Common myeloid progenitor, CD34-positive (primary cell): Measurements from ENCODE around the gene CAPN7.
A peak's percentile ranks its signal among the peaks of the same experiment; 100 is the strongest.

Experiments
- CTCF ChIA-PET: fragments of 350-600 bp; sonication (Branson Sonifier 250); formaldehyde crosslinking; loops from one replicate; lab custom pipeline; 2021; ENCODE audit warnings: antibody characterized with exemption; lab: Charles Lee
- POLR2A ChIA-PET: fragments of 350-600 bp; sonication (Branson Sonifier 250); formaldehyde crosslinking; loops from one replicate; lab custom pipeline; 2021; ENCODE audit warnings: antibody characterized with exemption; lab: Charles Lee
- DNase-seq, 3 donors: peaks; one replicate each; pipeline versions ENCODE4 v3.0.0 to v3.0.0-alpha.2; 2013
- H3K27ac ChIP-seq, 2 experiments: 1 replicate in 1 of 2; 2 replicates in 1 of 2; pipeline ENCODE4 v1.7.0; 2013; ENCODE audit warnings: inconsistent platforms in 2 of 2, low read length in 2 of 2, mild to moderate bottlenecking in 2 of 2, low read depth in 1 of 2, moderate library complexity in 1 of 2; ENCODE audit not compliant: severe bottlenecking in 2 of 2, insufficient read depth in 1 of 2, poor library complexity in 1 of 2
- H3K27me3 ChIP-seq, 5 experiments: replicated peaks in 2 of 5; 1 replicate in 3 of 5; 2 replicates in 2 of 5; pipeline versions ENCODE4 v1.6.1 to v1.7.0; 2013; ENCODE audit warnings: low read length in 4 of 5, mild to moderate bottlenecking in 2 of 5, moderate library complexity in 2 of 5, inconsistent platforms in 1 of 5; ENCODE audit not compliant: insufficient read depth in 5 of 5, control insufficient read depth in 4 of 5
- H3K36me3 ChIP-seq, 4 experiments: 1 replicate in 2 of 4; 2 replicates in 2 of 4; pipeline versions ENCODE4 v1.6.1 to v1.7.0; 2013; ENCODE audit warnings: low read length in 3 of 4, control low read depth in 1 of 4, mild to moderate bottlenecking in 1 of 4; ENCODE audit not compliant: control insufficient read depth in 4 of 4, insufficient read depth in 4 of 4
- H3K4me1 ChIP-seq, 4 experiments: 1 replicate in 3 of 4; 2 replicates in 1 of 4; pipeline versions ENCODE4 v1.6.1 to v1.7.1; 2013; ENCODE audit warnings: low read length in 3 of 4, mild to moderate bottlenecking in 3 of 4, control low read depth in 1 of 4, inconsistent platforms in 1 of 4, moderate library complexity in 1 of 4; ENCODE audit not compliant: control insufficient read depth in 4 of 4, insufficient read depth in 4 of 4; ENCODE audit errors: control extremely low read depth in 1 of 4
- H3K4me3 ChIP-seq, 7 experiments: 1 replicate in 4 of 7; 2 replicates in 3 of 7; pipeline versions ENCODE4 v1.5.1 to v1.7.0; 2013; ENCODE audit warnings: mild to moderate bottlenecking in 7 of 7, low read length in 6 of 7, moderate library complexity in 6 of 7, inconsistent platforms in 2 of 7, low read depth in 2 of 7, control low read depth in 1 of 7; ENCODE audit not compliant: insufficient read depth in 4 of 7, control insufficient read depth in 1 of 7; ENCODE audit errors: extremely low read depth in 1 of 7
- H3K9me3 ChIP-seq, 5 experiments: 1 replicate in 4 of 5; 2 replicates in 1 of 5; pipeline versions ENCODE4 v1.6.1 to v1.7.1; 2013; ENCODE audit warnings: low read length in 4 of 5, mild to moderate bottlenecking in 2 of 5, inconsistent platforms in 1 of 5, low read depth in 1 of 5, moderate library complexity in 1 of 5; ENCODE audit not compliant: control insufficient read depth in 4 of 5, insufficient read depth in 2 of 5; ENCODE audit errors: control extremely low read depth in 1 of 5
- WGBS: methylation state at CpG from one replicate; pipeline ENCODE4 v1.1.5; 2013; ENCODE audit not compliant: insufficient coverage; 5-methylcytosine and 5-hydroxymethylcytosine counted together

CAPN7 gene

DNA sequence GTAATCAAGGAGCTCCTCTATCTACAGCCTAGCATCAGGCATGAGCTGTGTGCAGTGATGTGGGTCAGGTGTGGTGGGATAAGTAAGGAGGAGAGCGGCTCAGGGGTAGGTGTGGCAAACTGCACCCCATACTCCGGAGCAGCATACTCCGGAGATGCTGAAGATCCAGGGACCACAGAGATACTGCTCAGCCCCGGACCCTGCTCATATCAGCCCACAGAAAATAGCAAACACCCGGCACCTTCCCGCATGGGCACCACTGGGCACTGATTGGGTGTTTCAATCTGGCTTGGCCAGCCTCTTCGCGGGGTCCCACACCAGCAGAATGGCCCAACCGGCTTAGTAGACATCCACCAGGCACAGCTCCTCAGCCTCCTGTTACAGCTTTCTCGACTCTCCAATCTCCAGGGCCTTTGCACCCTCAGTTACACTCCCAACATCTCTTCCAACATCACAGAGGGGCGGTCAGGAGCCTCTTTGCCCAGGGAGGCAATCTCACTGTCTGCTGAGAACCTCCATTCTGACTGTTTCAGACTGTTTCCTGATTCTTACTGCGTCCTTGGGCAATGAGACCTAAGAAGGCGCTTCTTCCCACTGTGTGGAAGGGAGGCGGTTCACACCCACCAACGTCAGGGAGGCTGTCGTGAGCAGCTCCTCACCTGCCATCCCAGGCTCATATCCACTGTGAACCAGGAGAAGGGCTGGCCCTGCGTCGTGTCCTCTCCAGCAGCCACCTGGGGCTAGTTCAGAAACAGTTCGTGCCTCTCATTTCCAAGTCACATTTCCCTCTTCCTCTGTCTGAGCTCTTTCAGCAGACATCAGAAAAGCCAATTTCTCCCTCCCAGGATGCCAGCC, 59.8 kb downstream of the CAPN7 start:
- DNase-seq: no peak
- CTCF ChIA-PET: interaction anchor here (0.5 to 10.4 kb wide), 19 partner anchors 13 to 294 kb away, joined by 3 to 146 read pairs (median 4); partner anchors contain the start of gene SH3BP5
- WGBS: 93% methylated on average over 15 of the region's 19 CpGs
- Histone ChIP-seq H3K36me3 (peaks cover 0 to 49% (median 0%) of the 10 kb centered on the region in 4 experiments), H3K27ac (no peak overlapping the region), H3K9me3 (no peaks in the 10 kb centered on the region), H3K27me3 (no peaks in the 10 kb centered on the region), H3K4me1 (peaks cover 0 to 39% (median 24%) of the 10 kb centered on the region in 4 experiments), H3K4me3 (no peak overlapping the region)
- POLR2A ChIA-PET: no interaction called here

DNA sequence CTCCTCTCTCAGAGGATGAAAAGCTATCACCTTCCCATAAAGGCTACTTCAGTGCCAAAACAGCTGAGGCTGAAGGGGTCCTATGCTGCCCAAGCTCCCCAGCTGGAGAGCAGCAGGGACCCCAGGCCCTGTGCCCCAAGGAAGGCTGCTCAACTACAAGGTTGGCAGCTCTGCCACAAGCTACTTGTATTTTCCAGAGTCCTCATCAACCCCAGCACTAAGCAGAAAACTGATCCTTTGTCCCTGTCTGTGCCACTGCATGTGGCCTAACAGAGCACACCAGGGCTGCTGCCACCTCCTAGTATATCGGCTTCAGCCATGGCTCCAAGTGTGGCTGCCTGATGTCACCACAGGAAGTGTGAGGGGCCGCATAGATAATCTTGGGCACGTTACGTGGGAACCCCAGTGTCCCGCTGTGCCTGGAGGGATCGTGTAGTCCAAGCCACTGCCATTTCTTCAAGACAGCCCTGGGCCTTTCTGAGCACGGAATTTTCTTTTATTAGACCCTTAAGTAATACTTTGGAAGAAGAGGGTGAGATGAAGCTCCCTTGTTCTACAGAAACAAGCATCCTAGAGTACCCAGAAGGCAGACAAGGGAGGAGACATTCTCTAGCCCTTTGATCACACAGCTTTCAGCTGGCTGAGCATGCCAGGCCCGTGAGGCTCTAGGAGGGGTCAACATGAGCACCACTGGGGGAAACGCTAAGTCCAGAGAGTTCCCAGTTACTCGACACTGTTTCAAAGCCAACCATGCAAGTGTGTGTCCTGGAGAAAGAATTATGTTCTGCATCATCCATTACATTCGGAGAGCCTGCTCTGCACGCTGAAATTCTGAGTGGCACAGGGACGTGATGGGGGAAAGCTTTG, 60.7 kb downstream of the CAPN7 start:
- Histone ChIP-seq H3K9me3 (no peaks in the 10 kb centered on the region), H3K36me3 (peaks cover 0 to 41% (median 0%) of the 10 kb centered on the region in 4 experiments), H3K4me1 (peaks cover 4 to 48% (median 33%) of the 10 kb centered on the region in 4 experiments), H3K4me3 (no peak overlapping the region), H3K27ac (no peak overlapping the region), H3K27me3 (no peaks in the 10 kb centered on the region)
- WGBS: 91% methylated on average over 12 of the region's 13 CpGs
- POLR2A ChIA-PET: no interaction called here
- CTCF ChIA-PET: interaction anchor here (0.5 to 10.4 kb wide), 31 partner anchors 13 to 293 kb away, joined by 3 to 146 read pairs (median 7); partner anchors contain the start of gene SH3BP5
- peak in 2 of 3 donors; percentile 28 to 49 for DNase-seq

DNA sequence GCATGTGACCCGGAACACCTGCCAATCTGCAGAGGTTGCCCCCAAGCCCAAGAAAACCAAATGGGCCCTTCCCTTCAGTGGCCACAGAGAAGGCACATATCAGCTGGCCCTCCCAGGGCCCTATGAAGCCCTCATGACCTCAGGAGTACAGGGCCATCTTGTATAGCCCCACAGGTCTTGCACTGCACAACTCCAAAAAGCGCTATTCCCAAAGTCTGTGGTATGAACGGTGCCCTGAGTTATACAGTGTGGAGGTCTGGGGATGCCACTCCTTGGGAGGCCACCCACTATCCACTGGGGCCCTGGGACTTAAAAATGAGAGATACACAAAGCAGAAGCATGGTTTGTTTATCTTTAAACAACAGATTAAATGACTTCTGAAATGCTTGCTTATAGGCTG, 61.5 kb downstream of the CAPN7 start:
- 100% methylated on average over 3 of the region's 3 CpGs for WGBS
- no peaks in the 10 kb centered on the region for H3K27me3 ChIP-seq
- ChIA-PET CTCF (interaction anchor here (0.7 to 10.4 kb wide), 43 partner anchors 8 to 292 kb away, joined by 3 to 146 read pairs (median 5); partner anchors contain the start of genes CAPN7 and SH3BP5), POLR2A (no interaction called here)
- no peak overlapping the region for H3K27ac ChIP-seq
- no peak overlapping the region for H3K4me3 ChIP-seq
- H3K9me3 ChIP-seq: no peaks in the 10 kb centered on the region
- peaks cover 0 to 38% (median 0%) of the 10 kb centered on the region in 4 experiments for H3K36me3 ChIP-seq
- DNase-seq: peak in 1 of 3 donors; percentile 9
- H3K4me1 ChIP-seq: peaks cover 8 to 55% (median 40%) of the 10 kb centered on the region in 4 experiments

DNA sequence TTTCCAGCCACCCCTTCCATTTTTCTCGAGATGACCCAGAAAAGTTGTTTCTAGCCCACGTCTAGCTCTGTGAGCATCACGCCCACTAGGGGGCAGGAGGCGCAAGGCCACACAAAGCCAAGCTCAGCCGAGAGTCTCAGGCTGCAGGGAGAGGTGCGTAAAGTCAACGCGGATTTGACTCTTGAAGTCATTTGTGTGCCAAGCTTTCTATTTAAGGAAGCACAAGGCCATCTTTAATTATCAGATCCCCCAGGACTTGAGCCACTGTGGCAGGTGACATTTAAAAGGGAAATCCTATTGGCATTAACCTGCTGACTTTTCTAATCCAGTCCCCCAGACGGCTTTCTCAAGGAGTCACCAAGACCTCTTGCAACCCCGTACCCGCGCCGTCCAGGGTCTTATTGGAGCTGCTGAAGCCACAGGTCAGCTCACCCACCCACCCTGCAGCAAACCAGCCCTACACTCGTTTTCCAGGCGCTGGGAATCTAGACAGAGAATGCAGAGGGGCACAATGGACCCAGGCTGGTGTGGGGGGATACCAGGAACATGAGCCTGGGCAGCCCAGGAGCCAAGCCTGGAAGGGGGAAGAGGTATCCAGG, 62.1 kb downstream of the CAPN7 start:
- peak; percentile 87 to 95 (median 93) for DNase-seq
- Histone ChIP-seq H3K4me3 (no peak overlapping the region), H3K27me3 (no peaks in the 10 kb centered on the region), H3K36me3 (peaks cover 0 to 38% (median 0%) of the 10 kb centered on the region in 4 experiments), H3K9me3 (no peaks in the 10 kb centered on the region), H3K27ac (no peak overlapping the region), H3K4me1 (peaks cover 13 to 62% (median 46%) of the 10 kb centered on the region in 4 experiments)
- ChIA-PET POLR2A (interaction anchor here (0.6 kb wide), 1 partner anchor 173 kb away, joined by 3 read pairs; no protein-coding TSS in a partner anchor), CTCF (interaction anchor here (0.7 to 10.4 kb wide), 46 partner anchors 8 to 292 kb away, joined by 3 to 146 read pairs (median 4); partner anchors contain the start of genes CAPN7 and SH3BP5)
- 37% methylated on average over 13 of the region's 15 CpGs for WGBS

DNA sequence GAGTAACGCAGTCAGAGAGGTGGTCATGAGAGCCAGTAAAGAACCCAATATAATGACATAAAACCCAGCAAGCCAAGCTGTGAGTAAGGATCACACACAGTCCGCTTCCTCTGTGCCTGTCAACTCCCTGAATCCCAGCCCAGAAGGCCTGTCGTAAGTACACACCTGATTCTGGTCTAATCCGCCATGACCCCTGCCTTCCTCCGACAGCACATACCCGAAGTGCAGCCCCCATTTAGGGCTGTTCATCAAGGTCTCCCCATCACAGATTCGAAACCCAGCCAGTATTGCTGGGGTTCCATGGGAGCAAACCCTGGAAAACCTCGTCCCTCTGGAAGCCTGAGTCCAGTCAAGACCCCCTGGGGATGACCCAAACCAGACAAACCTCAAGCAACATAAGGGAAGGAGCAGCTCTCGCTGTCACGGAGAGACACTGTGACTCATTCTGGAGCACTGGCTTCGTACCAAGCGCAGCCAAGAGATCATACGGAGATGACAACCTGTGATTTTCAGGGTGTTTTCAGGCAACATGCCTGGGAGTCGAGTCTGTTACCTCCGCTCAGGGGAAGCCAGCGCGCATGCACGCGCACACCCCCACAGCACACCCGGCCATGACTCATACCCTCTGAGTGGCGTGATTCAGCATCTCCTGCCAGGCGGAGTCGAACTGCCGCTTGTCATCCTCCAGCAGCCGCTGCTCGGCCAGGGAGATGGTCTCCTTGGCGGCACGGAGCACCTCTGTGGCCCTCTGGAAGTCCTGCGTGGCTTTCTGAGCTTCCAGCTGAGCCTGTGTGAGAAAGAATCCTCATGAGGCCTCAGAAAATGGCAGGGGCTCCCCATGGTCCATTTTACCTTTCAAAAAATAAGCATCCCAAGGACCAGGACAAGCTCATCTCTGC, 63.3 kb downstream of the CAPN7 start:
- peaks cover 13 to 71% (median 50%) of the 10 kb centered on the region in 4 experiments for H3K4me1 ChIP-seq
- H3K36me3 ChIP-seq: peaks cover 0 to 41% (median 0%) of the 10 kb centered on the region in 4 experiments
- ChIA-PET POLR2A (no interaction called here), CTCF (interaction anchor here (0.8 to 10.4 kb wide), 28 partner anchors 10 to 287 kb away, joined by 3 to 146 read pairs (median 9); partner anchors contain the start of gene SH3BP5)
- peaks cover 0 to 3% (median 0%) of the 10 kb centered on the region in 5 experiments for H3K27me3 ChIP-seq
- WGBS: 29% methylated on average over 29 of the region's 29 CpGs
- H3K4me3 ChIP-seq: peak overlapping the region in 2 of 7 experiments; percentile 39 to 40
- H3K27ac ChIP-seq: peak overlapping the region in 1 of 2 experiments; percentile 43
- H3K9me3 ChIP-seq: no peaks in the 10 kb centered on the region
- DNase-seq: peak; percentile 94 to 99 (median 98)
